Astrocyte (in vitro differentiated cells and primary cell): ENCODE measurements around the gene NDUFB11. TPM values are rescaled to one million over a fixed set of nuclear protein-coding genes. Genes with fewer than 3 reads are reported as not detected.

ENCODE experiments used
- DNase-seq: peaks from one replicate; pipeline ENCODE4 v3.0.0-alpha.2; 2010; ENCODE audit warnings: low read depth
- FAIRE-seq: peaks from 2 replicates; lab custom pipeline; 2011; peaks lifted over from hg19 to GRCh38; lab: Jason Lieb, UNC
- H2AFZ ChIP-seq: 2 replicates; pipeline ENCODE4 v1.6.0; 2012; ENCODE audit warnings: low read depth, low read length, inconsistent platforms
- H3K27ac ChIP-seq: 2 replicates; pipeline ENCODE4 v1.5.1; 2011; ENCODE audit warnings: low read depth, low read length, inconsistent platforms
- H3K27me3 ChIP-seq: 2 replicates; pipeline ENCODE4 v1.6.0; 2011; ENCODE audit warnings: low read length, inconsistent platforms; ENCODE audit not compliant: insufficient read depth
- H3K36me3 ChIP-seq: 2 replicates; pipeline ENCODE4 v1.5.1; 2011; ENCODE audit warnings: low read length, inconsistent platforms; ENCODE audit not compliant: insufficient read depth
- H3K4me1 ChIP-seq: 2 replicates; pipeline ENCODE4 v1.5.1; 2011; ENCODE audit warnings: low read length, inconsistent platforms; ENCODE audit not compliant: insufficient read depth
- H3K4me2 ChIP-seq: 2 replicates; pipeline ENCODE4 v1.6.0; 2012; ENCODE audit warnings: low read length, inconsistent platforms
- H3K4me3 ChIP-seq: 2 replicates; pipeline ENCODE4 v1.5.1; 2011; ENCODE audit warnings: low read depth, mild to moderate bottlenecking, low read length, inconsistent platforms; ENCODE audit not compliant: insufficient read depth
- H3K79me2 ChIP-seq: 2 replicates; pipeline ENCODE4 v1.6.0; 2012; ENCODE audit warnings: mild to moderate bottlenecking, low read length, inconsistent platforms; ENCODE audit not compliant: insufficient read depth
- H3K9ac ChIP-seq: 2 replicates; pipeline ENCODE4 v1.6.0; 2012; ENCODE audit warnings: mild to moderate bottlenecking, low read length, inconsistent platforms
- H3K9me3 ChIP-seq: 2 replicates; pipeline ENCODE4 v1.5.1; 2012; ENCODE audit warnings: low read depth, mild to moderate bottlenecking, low read length, inconsistent platforms; ENCODE audit not compliant: insufficient read depth
- H4K20me1 ChIP-seq: 2 replicates; pipeline ENCODE4 v1.6.0; 2012; ENCODE audit warnings: low read length, inconsistent platforms; ENCODE audit not compliant: insufficient read depth
- H3K27ac Mint-ChIP-seq: one replicate; pipeline ENCODE4 v1.8.0; 2021; ENCODE audit warnings: mild to moderate bottlenecking, mixed read lengths; ENCODE audit not compliant: unreplicated experiment
- H3K27me3 Mint-ChIP-seq: one replicate; pipeline ENCODE4 v1.8.0; 2021; ENCODE audit warnings: low read depth, mixed read lengths; ENCODE audit not compliant: unreplicated experiment
- H3K36me3 Mint-ChIP-seq: one replicate; pipeline ENCODE4 v1.8.0; 2021; ENCODE audit warnings: low read depth, mixed read lengths; ENCODE audit not compliant: unreplicated experiment
- H3K4me1 Mint-ChIP-seq: one replicate; pipeline ENCODE4 v1.8.0; 2021; ENCODE audit warnings: low read depth, mixed read lengths; ENCODE audit not compliant: unreplicated experiment
- H3K4me3 Mint-ChIP-seq: one replicate; pipeline ENCODE4 v1.8.0; 2021; ENCODE audit warnings: mild to moderate bottlenecking, moderate library complexity, mixed read lengths; ENCODE audit not compliant: unreplicated experiment
- H3K9me3 Mint-ChIP-seq: one replicate; pipeline ENCODE4 v1.8.0; 2021; ENCODE audit warnings: mild to moderate bottlenecking, mixed read lengths; ENCODE audit not compliant: unreplicated experiment
- EZH2 ChIP-seq: IDR thresholded peaks from 2 replicates; pipeline ENCODE4 v1.6.1; 2012; ENCODE audit warnings: mild to moderate bottlenecking, low read length, inconsistent platforms; ENCODE audit not compliant: insufficient read depth
- total RNA-seq: library from RNA; stranded (reverse); gene quantifications from 2 replicates; pipeline ENCODE4 v1.2.1, GENCODE V29; 2021
- TF ChIP-seq, protein P1 (sequence below): IDR thresholded peaks from 2 replicates; pipeline ENCODE4 v1.5.1; 2011; ENCODE audit warnings: low read depth, mild to moderate bottlenecking, inconsistent platforms, low read length, moderate library complexity; ENCODE audit not compliant: insufficient read depth

NDUFB11 gene
- total RNA-seq, 1 donor from 2014 or later, result 86.3 TPM

DNA sequence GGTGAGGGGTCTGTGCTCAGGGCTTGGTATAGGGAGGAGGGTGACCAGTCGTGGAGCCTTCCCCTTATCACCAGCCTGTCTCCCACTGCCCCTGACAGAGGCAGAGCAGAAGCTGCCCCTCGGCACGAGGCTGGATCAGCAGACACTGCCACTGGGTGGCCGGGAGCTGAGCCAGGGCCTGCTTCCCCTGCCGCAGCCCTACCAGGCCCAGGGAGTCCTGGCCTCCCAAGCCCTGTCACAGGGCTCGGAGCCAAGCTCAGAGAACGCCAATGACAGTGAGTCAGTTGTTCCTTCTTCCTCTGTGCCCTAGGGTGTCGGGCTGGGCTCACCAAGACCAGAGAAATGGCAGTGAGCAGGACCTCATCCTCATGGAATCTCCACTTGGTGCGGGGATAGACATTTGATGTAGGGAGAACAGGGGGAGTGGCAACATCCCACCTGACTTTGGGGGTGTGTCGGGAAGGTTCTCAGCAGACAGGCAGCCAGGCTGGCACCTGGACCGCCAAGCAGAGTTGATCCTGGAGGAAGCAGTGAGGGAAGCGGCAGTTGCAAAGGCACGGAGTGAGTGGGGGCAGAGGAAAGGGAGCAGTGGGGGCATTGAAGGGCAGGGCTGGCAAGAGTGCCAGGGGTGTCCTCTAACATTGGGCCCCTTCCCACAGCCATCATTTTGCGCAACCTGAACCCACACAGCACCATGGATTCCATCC lies 34.9 kb upstream of the NDUFB11 start:
- H3K4me3 Mint-ChIP-seq, result no peak overlapping the region
- Histone ChIP-seq H3K4me1 (no peaks in the 10 kb centered on the region), H3K36me3 (peaks cover 6% of the 10 kb centered on the region), H3K27ac (no peak overlapping the region), H4K20me1 (peaks cover 6% of the 10 kb centered on the region), H2AFZ (no peak overlapping the region), H3K4me3 (no peak overlapping the region), H3K79me2 (no peaks in the 10 kb centered on the region), H3K9me3 (no peaks in the 10 kb centered on the region), H3K4me2 (no peak overlapping the region), H3K9ac (no peak overlapping the region), H3K27me3 (no peaks in the 10 kb centered on the region)
- no peak overlapping the region for H3K27ac Mint-ChIP-seq
- H3K4me1 Mint-ChIP-seq, result no peaks in the 10 kb centered on the region
- DNase-seq (no peak), FAIRE-seq (peak; percentile 74)
- peaks cover 4% of the 10 kb centered on the region for H3K36me3 Mint-ChIP-seq
- TF ChIP-seq, protein P1, sequence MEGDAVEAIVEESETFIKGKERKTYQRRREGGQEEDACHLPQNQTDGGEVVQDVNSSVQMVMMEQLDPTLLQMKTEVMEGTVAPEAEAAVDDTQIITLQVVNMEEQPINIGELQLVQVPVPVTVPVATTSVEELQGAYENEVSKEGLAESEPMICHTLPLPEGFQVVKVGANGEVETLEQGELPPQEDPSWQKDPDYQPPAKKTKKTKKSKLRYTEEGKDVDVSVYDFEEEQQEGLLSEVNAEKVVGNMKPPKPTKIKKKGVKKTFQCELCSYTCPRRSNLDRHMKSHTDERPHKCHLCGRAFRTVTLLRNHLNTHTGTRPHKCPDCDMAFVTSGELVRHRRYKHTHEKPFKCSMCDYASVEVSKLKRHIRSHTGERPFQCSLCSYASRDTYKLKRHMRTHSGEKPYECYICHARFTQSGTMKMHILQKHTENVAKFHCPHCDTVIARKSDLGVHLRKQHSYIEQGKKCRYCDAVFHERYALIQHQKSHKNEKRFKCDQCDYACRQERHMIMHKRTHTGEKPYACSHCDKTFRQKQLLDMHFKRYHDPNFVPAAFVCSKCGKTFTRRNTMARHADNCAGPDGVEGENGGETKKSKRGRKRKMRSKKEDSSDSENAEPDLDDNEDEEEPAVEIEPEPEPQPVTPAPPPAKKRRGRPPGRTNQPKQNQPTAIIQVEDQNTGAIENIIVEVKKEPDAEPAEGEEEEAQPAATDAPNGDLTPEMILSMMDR, result no peak
- TF ChIP-seq EZH2, result no peak
- no peaks in the 10 kb centered on the region for H3K27me3 Mint-ChIP-seq
- H3K9me3 Mint-ChIP-seq, result no peaks in the 10 kb centered on the region

DNA sequence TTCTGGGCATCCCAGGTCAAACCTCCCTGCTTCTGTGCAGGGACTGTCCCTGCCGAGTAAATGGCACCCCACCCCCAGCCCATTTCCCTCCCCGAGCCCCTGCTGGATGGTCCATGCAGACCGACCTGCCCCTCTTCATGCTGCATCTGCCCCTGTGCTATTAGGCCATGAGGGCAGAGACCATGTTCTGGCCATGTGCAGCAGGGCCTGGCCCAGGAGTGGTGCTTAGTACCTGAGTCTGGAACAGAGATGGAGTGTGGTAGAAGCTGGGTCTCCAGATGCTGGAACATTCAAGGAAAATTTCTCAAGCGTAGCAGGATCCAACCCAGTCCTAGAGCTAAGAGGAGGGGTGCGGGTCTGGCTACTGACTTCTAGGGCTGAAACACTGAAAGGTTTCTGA lies 33.8 kb upstream of the NDUFB11 start:
- H3K27me3 Mint-ChIP-seq, result no peaks in the 10 kb centered on the region
- Histone ChIP-seq H3K79me2 (no peaks in the 10 kb centered on the region), H3K4me1 (no peaks in the 10 kb centered on the region), H3K4me3 (no peak overlapping the region), H3K27ac (no peak overlapping the region), H3K36me3 (peaks cover 6% of the 10 kb centered on the region), H4K20me1 (peaks cover 6% of the 10 kb centered on the region), H3K27me3 (no peaks in the 10 kb centered on the region), H3K9ac (no peak overlapping the region), H2AFZ (no peak overlapping the region), H3K9me3 (no peaks in the 10 kb centered on the region), H3K4me2 (no peak overlapping the region)
- peaks cover 4% of the 10 kb centered on the region for H3K36me3 Mint-ChIP-seq
- no peaks in the 10 kb centered on the region for H3K9me3 Mint-ChIP-seq
- H3K4me3 Mint-ChIP-seq, result no peak overlapping the region
- FAIRE-seq, result no peak
- H3K27ac Mint-ChIP-seq, result peak overlapping the region; percentile 41
- TF ChIP-seq EZH2, result no peak
- TF ChIP-seq, protein P1, result no peak
- DNase-seq, result no peak
- H3K4me1 Mint-ChIP-seq, result no peaks in the 10 kb centered on the region

DNA sequence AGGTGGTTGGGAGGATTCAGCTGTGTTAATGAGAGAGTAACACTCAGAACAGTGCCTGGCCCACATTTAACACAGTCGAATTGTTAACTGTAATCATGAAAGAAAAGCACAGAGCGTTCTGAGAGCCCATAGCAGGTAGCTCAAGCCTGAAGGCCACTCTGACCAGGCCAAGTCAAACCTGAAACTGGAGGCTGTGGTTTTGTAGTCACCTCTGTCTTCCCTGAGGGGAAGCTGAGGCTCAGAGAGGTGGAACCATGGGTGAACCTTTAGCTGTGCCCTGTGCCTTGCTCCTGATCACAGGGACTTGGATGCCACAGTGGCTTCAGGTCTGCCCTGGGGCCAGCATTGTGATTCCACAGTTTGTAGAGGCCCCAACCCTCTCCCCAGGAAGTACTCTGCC lies 32.6 kb upstream of the NDUFB11 start:
- no peak for DNase-seq
- no peaks in the 10 kb centered on the region for H3K79me2 ChIP-seq
- H3K4me1 ChIP-seq, result no peaks in the 10 kb centered on the region
- H3K27ac Mint-ChIP-seq, result no peak overlapping the region
- H3K4me3 Mint-ChIP-seq, result no peak overlapping the region
- H4K20me1 ChIP-seq, result peaks cover 6% of the 10 kb centered on the region
- H3K9me3 ChIP-seq, result no peaks in the 10 kb centered on the region
- no peaks in the 10 kb centered on the region for H3K27me3 ChIP-seq
- no peak overlapping the region for H3K9ac ChIP-seq
- H3K36me3 ChIP-seq, result peaks cover 6% of the 10 kb centered on the region
- no peak overlapping the region for H3K4me2 ChIP-seq
- H2AFZ ChIP-seq, result no peak overlapping the region
- no peak overlapping the region for H3K4me3 ChIP-seq
- no peak overlapping the region for H3K27ac ChIP-seq
- H3K27me3 Mint-ChIP-seq, result no peaks in the 10 kb centered on the region
- FAIRE-seq, result no peak
- H3K9me3 Mint-ChIP-seq, result no peaks in the 10 kb centered on the region
- peaks cover 4% of the 10 kb centered on the region for H3K36me3 Mint-ChIP-seq
- H3K4me1 Mint-ChIP-seq, result no peaks in the 10 kb centered on the region
- TF ChIP-seq, protein P1, result no peak
- no peak for TF ChIP-seq EZH2
